ENCODE data around the gene RDM1.

DNA sequence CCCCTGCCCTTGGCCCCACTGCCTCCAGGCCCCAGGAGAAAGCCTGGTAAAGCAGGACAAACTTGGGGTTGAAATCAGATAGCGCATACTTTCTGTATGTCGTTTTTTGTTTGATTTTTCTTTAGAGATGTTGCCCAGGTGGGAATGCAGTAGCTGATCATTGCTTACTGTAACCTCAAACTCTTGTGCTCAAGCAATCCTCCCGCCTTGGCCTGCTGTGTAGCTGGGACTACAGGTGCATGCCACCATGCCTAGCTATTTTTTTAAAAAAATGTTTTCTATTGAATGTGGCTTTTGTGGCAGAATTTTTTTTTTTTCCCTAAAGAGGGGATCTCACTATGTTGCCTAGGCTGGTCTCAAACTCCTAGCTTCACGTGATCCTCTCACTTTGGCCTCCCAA, 39.3 kb downstream of the RDM1 start:
- TF ChIP-seq, protein P1, sequence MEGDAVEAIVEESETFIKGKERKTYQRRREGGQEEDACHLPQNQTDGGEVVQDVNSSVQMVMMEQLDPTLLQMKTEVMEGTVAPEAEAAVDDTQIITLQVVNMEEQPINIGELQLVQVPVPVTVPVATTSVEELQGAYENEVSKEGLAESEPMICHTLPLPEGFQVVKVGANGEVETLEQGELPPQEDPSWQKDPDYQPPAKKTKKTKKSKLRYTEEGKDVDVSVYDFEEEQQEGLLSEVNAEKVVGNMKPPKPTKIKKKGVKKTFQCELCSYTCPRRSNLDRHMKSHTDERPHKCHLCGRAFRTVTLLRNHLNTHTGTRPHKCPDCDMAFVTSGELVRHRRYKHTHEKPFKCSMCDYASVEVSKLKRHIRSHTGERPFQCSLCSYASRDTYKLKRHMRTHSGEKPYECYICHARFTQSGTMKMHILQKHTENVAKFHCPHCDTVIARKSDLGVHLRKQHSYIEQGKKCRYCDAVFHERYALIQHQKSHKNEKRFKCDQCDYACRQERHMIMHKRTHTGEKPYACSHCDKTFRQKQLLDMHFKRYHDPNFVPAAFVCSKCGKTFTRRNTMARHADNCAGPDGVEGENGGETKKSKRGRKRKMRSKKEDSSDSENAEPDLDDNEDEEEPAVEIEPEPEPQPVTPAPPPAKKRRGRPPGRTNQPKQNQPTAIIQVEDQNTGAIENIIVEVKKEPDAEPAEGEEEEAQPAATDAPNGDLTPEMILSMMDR (IDR thresholded peaks at IDR 0.05; ENCODE audit: low read depth, low read length): no peak
- TF ChIP-seq EZH2phosphoT487 (IDR thresholded peaks at IDR 0.05; ENCODE audit: low read depth): no peak
